ENCODE results near the gene SPTLC3.

SPTLC3 gene

DNA sequence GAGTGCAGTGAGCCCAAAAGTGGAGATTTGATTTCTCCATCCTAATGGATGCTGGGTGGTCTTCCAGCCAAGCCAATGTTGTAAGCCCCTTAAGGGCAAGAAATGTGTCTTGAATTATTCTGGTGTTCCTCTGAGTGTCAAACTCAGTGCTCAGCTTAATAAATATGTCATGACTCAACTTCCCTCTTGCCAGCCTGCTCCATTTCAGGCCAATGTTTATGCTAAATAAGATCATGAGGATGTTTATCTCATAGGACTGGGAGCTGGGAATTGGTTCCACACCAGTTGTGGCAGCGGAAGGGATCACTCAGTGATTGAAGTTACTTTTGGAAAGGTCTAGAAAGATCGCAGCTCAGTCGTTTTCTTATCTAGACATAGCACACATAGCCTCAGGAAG lies 121.9 kb downstream of the SPTLC3 start:
- FAIRE-seq = no peak
- DNase-seq (ENCODE audit: low spot score) = no peak

DNA sequence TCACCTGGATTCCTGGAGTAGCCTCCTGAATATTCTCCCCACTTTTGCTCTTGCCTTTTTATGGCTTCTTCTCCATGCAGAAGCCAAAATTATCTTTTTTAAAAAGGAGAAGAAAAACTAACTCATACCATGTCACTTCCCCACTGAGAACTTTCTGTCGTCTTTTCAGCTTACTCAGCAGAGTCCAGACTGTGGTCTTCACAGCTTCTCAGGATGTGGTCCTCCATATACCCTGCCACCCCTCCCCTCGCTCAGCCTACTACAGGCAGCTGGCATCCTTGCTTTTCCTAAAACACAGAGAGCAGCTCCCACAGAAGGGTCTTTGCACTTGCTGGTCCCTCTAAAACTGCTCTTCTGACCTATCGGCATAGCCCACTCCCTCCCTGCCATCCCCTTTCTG lies 122.9 kb downstream of the SPTLC3 start:
- FAIRE-seq (no peak), DNase-seq (ENCODE audit: low spot score) (no peak)

DNA sequence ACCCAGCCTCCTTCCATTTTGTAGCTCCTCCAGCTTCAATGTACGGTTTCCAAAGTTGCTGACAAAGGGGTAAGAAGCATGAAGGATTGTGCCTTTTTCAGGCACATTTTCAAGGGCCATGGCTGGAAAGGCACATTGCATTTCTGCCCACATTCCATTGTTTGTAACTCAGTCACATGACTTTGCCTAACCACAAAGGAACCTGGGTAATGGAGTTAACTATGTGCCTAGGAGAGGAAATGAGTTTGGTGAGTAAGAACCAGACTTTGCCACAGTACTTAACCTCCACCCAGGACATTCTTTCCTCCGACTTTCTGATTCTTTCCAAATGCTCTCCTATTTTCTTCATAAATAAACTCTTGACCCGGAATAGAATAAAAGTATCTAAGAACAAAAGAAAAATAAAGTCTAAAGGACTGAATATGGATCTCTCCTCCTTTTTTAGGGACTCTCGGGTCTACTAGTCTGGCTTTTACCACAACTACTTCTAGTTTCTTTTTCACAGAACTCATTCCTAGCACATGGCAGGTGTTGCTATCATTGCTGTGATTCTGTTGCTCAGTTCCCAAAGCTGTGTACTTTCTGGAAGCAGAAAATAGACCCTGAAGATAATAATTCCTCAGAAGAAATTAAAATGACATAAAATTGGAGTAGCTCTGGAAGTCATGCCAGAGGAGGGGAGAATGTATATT lies 130.8 kb downstream of the SPTLC3 start:
- DNase-seq (ENCODE audit: low spot score) (no peak), FAIRE-seq (no peak)

DNA sequence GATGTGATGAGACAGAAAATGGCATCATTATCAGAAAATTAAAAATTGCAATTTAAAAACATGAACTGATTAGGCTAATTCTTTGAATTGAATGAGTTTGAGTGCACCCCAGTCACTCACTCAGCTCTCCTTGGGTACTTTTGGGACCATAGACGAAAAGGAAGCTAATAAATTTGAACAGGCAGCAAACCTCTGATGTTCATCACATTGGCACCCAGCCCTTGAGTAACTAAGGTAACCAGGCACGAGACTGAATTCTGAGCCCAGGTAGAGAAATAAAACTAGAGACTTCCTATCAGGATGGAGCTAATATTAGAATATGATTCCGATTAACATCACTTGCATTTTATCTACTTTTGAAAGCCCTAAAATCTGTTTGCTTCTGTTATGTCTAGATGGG lies 131.4 kb downstream of the SPTLC3 start:
- no peak for DNase-seq (ENCODE audit: low spot score)
- FAIRE-seq = no peak

DNA sequence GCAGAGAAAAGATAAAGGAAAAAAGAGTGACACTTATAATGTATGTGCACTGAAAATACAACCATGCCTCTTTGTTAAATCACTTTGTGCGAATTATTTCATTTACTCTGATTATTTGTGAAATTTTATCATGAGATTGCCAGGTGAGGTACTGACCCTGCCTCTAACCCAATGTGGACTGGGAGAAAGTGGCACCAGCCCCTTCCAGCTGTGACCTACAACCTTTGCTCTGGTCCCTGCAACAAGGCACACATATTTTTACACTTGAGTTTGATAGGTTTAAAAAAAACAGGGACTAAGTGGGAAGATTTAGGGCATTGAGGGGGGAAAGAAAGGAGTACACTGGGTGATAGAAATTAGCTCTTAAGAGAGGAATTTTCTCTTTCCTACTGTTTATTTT lies 132.0 kb downstream of the SPTLC3 start:
- FAIRE-seq (no peak), DNase-seq (ENCODE audit: low spot score) (no peak)

DNA sequence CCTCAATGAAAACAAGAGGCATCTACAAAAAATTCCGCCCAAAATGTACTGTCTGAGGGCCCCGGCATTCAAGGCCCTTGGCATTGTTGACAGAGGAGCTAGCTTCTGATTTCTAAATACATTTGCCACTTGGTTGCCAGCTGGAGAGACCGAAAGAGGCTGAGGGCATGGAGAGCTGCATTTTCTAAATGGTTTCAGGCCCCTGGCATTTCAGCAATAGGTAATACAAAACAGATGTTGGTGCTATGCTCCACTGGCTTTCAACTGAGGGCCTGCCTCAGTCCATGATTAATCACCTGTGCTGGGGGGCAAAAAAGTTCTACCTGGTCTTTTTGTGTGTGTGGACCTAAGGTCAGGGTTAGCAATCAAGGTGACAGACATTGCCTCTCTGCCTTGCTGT lies 132.8 kb downstream of the SPTLC3 start:
- no peak for FAIRE-seq

GRCh38 chr20:13142143-13142542 lies 133.4 kb downstream of the SPTLC3 start:
- DNase-seq (ENCODE audit: low spot score) (peak; percentile 24), FAIRE-seq (no peak)

More for the DNA sequence above, 132.8 kb downstream of the SPTLC3 start:
- no peak for DNase-seq (ENCODE audit: low spot score)

DNA sequence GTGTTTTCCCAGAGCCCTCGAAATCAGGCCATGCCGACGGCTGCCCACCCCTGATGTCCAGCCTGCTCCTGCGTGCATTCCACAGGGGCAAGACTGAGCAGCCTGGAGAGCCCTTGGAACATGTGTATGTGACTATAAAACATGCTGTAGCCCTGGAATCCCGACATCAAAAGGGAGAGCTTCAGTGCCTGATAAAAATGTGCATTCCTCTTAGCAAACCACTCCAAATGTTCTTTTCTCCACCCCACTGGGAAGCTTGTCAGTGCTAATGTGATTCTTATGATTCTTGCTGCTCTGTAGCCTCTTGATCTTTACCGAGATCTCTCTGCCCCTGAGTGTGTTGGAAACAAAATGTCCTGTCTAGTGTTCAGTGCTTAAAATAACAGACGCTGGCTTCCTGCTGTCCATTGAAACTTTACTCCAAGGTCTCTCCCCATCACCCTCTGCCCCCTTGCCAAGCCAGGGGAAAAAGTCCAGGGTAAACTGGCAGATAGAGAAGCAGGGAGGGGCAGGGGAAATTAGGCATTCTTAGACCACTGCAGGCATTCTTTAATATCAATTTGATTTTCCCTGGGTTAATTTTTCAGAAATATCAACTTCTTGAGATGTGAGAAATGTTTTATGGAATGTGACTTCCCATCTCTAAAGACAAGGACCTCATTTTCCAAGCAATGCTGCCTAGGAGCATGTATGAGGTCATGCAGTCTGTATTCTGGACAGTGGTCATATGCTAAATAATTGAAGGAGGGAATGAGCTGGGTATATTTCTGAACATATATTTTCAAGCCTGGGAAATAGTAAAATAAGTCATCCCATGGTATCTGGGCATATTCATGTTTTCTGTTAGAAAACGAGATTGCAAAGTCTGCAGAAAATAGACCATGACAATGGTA lies 138.5 kb downstream of the SPTLC3 start:
- FAIRE-seq = no peak

GRCh38 chr20:13147971-13148370 lies 139.2 kb downstream of the SPTLC3 start:
- FAIRE-seq = no peak
- DNase-seq (ENCODE audit: low spot score) = no peak

More for the DNA sequence above, 138.5 kb downstream of the SPTLC3 start:
- DNase-seq (ENCODE audit: low spot score) = no peak

DNA sequence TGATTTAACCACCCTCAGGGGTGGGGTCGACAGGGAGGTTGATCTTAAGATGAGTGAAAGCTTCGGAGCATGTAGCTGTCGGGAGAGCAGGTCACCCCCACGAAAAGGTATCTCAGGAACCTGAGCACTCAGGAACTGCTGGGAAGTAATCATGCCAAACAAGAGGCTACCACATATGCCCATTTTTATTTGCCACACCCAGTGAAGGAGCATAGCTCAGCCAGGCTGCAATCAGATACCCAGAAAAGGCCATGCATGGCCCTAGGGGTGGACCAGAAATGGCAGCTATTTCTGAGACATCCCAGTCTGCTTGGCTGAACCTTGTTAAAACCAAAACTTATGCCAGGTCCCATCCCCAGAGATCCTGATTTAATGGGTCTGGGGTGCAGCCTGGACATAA lies 139.6 kb downstream of the SPTLC3 start:
- no peak for DNase-seq (ENCODE audit: low spot score)
- no peak for FAIRE-seq

GRCh38 chr20:13148961-13149360 lies 140.2 kb downstream of the SPTLC3 start:
- FAIRE-seq (no peak), DNase-seq (ENCODE audit: low spot score) (no peak)

- DNase-seq (ENCODE audit: low spot score) = no peak
- FAIRE-seq = no peak
These were observed 140.8 kb downstream of the SPTLC3 start for GRCh38 chr20:13149371-13150105.

GRCh38 chr20:13158369-13158768 lies 149.6 kb downstream of the SPTLC3 start:
- no peak for FAIRE-seq
- DNase-seq (ENCODE audit: low spot score) = no peak

- FAIRE-seq (no peak), DNase-seq (ENCODE audit: low spot score) (no peak)
These were observed 151.1 kb downstream of the SPTLC3 start for GRCh38 chr20:13159889-13160288.

DNA sequence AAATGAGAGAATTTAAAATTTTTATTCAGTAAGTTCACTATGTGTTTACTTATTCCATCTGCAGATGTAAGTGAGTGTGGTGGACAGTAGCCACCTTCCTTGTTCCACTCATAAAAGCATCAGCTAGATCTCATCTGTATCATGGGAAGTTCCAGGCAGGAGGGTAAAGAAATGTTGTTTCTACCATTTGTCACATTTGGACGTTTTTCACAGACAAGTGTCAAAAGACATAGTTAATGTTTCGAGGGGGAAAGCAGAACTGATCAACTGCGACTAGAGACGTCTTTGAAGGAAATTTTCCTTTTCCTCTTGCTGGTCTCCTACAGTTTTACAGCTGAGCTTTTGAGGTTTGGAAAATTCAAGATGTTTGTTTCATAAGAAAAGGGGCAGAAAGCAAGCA lies 156.4 kb downstream of the SPTLC3 start:
- DNase-seq (ENCODE audit: low spot score) (no peak), FAIRE-seq (no peak)

DNA sequence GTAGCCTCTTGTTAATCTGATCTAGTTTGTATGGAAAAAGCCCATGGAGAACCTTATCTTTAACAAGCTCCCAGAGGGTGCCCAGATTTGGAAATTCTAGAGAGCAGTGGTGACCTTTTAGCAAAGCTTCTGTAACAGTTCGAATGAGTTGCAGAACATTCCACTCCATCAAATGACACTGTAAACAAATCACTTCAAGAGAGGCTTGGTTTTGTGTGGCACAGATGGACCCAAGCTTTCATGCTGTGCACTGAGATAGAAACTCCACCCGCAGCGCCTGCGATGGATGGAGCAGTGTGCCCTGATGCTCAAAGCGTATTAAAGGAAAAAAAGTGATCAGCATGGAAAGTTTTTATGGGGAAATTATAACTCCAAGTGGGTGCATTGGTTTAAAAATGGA lies 157.2 kb downstream of the SPTLC3 start:
- FAIRE-seq = no peak
- no peak for DNase-seq (ENCODE audit: low spot score)

DNA sequence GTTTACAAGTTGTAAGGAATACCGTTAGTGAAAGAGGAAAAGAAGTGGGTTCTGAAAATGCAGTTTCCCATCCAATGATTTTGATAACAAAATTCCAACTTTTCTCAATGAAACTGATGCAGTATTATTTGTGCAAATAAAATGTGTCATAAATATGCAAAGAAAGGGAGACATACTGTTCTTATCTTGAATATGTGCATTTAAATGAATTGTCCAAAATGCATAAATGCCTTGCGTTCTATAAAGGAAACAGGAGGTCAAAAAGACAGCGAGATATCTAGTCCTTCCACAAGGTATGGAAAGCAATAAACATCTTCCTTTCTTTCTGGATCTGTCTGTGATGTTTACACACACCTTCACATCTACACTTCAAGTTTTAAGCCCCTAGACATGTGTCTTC lies 157.7 kb downstream of the SPTLC3 start:
- DNase-seq (ENCODE audit: low spot score) (no peak), FAIRE-seq (no peak)

DNA sequence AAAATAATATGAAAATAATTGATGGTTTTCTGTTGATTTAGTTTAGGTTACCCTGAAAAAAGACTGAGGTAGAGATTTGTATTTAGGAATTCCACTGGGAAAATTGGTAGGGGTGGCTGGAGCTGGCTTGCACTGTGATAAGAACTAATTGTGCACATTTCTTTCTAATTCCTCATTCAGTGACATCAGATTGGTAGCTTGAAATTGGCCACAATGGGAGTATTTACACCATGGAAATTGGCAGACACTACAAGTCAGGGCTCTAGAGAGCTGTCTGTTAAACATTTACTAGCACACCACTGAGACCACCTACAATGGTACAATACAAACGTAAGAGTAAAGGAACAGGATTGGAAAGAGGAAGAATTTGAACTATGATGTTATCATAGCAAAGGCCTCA lies 160.3 kb downstream of the SPTLC3 start:
- DNase-seq (ENCODE audit: low spot score) (no peak), FAIRE-seq (no peak)

GRCh38 chr20:13170771-13171170 lies 162.0 kb downstream of the SPTLC3 start:
- no peak for FAIRE-seq
- DNase-seq (ENCODE audit: low spot score) = no peak

DNA sequence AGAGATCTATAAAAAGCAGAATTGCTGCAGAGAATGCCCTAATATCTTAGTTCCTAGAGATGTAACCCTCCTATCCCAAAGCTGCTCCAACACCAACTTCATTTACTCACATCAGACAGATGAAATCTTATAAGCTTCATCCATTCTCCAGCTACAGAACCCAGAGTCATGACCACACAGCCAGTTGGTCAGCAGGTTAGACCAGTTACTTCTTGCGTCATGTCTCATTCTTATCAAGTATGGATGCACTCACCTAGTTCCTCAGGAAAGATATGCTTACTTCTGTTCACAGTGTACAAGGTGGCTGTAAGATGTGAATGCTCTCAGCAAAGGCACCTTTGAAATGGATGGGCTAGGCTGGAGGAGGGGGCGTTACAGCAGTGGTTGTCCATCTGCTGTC lies 164.4 kb downstream of the SPTLC3 start:
- DNase-seq (ENCODE audit: low spot score) = no peak

GRCh38 chr20:13174402-13174801 lies 165.6 kb downstream of the SPTLC3 start:
- DNase-seq (ENCODE audit: low spot score) (no peak), FAIRE-seq (no peak)

More for the DNA sequence above, 164.4 kb downstream of the SPTLC3 start:
- no peak for FAIRE-seq

All from urothelium cell line (cell line).